ENCODE data around the gene CASP10.

GRCh38 chr2:201195331-201195730 is 12.4 kb downstream of the CASP10 start:
- TF ChIP-seq EZH2phosphoT487 (IDR thresholded peaks at IDR 0.05; ENCODE audit: insufficient read depth, low read depth) (no peak), EZH2 (IDR thresholded peaks at IDR 0.05; ENCODE audit: insufficient read depth, poor library complexity, severe bottlenecking) (no peak)

Data from GM23248 (cell line).